Endothelial cell of umbilical vein (primary cell): ENCODE results near the gene ASMT. TPM values are rescaled to one million over a fixed set of nuclear protein-coding genes. Genes with fewer than 3 reads are reported as not detected.

Source experiments
- BruUV-seq: library from RNA; stranded (reverse); fragments of 400-500 nt; replicated peaks from 2 replicates; lab custom pipeline; 2021; lab: Mats Ljungman, UMichigan
- CTCF ChIA-PET: fragments of 300-600, 350-600 bp; sonication (Branson Sonifier 250); formaldehyde crosslinking; loops from one replicate; lab custom pipeline; 2021; ENCODE audit warnings: antibody characterized with exemption, inconsistent platforms; lab: Charles Lee
- POLR2A ChIA-PET: fragments of 300-600, 350-600 bp; sonication (Branson Sonifier 250); formaldehyde crosslinking; loops from one replicate; lab custom pipeline; 2021; ENCODE audit warnings: antibody characterized with exemption, inconsistent platforms; lab: Charles Lee
- DNase-seq: peaks from one replicate; pipeline ENCODE4 v3.0.0-alpha.2; 2011; ENCODE audit warnings: low read depth, low spot score
- FAIRE-seq: peaks from 2 replicates; lab custom pipeline; 2011; peaks lifted over from hg19 to GRCh38; lab: Jason Lieb, UNC
- H2AFZ ChIP-seq: 2 replicates; pipeline ENCODE4 v1.6.0; 2012; ENCODE audit warnings: low read depth, low read length, control low read depth, inconsistent platforms
- H3K27ac ChIP-seq: 2 replicates; pipeline ENCODE4 v1.5.1; 2011; ENCODE audit warnings: low read depth, mild to moderate bottlenecking, control low read depth, low read length, moderate library complexity; ENCODE audit not compliant: insufficient read depth
- H3K27me3 ChIP-seq, 2 experiments: 2 replicates each; pipeline versions ENCODE4 v1.6.0 to v1.6.1; 2011; ENCODE audit warnings: low read length in 2 of 2, mixed read lengths in 1 of 2; ENCODE audit not compliant: control insufficient read depth in 2 of 2, insufficient read depth in 2 of 2
- H3K36me3 ChIP-seq, 2 experiments: 2 replicates in 1 of 2; 3 replicates in 1 of 2; pipeline ENCODE4 v1.5.1; 2011; ENCODE audit warnings: low read length in 2 of 2, mild to moderate bottlenecking in 1 of 2, moderate library complexity in 1 of 2; ENCODE audit not compliant: control insufficient read depth in 2 of 2, insufficient read depth in 2 of 2; ENCODE audit errors: extremely low read depth in 1 of 2
- H3K4me1 ChIP-seq: 3 replicates; pipeline ENCODE4 v1.5.1; 2011; ENCODE audit warnings: mild to moderate bottlenecking, low read length; ENCODE audit not compliant: control insufficient read depth, insufficient read depth; ENCODE audit errors: extremely low read depth
- H3K4me2 ChIP-seq: 2 replicates; pipeline ENCODE4 v1.6.1; 2011; ENCODE audit warnings: low read length, control low read depth, mixed read lengths; ENCODE audit not compliant: insufficient read depth
- H3K4me3 ChIP-seq, 3 experiments: fragments of 200-600 bp in 1 of 3; sonication (generic), shearing (Covaris generic) in 1 of 3; replicated peaks in 1 of 3; 2 replicates each; pipeline ENCODE4 v1.5.1; 2011 to 2016; ENCODE audit warnings: control low read depth in 3 of 3, low read length in 3 of 3, mild to moderate bottlenecking in 2 of 3, inconsistent platforms in 1 of 3, low read depth in 1 of 3, moderate library complexity in 1 of 3; ENCODE audit not compliant: insufficient read depth in 1 of 3
- H3K79me2 ChIP-seq: 2 replicates; pipeline ENCODE4 v1.6.0; 2012; ENCODE audit warnings: low read length, inconsistent platforms; ENCODE audit not compliant: control insufficient read depth, insufficient read depth
- H3K9ac ChIP-seq: replicated peaks from 2 replicates; pipeline ENCODE3; 2011; ENCODE audit warnings: low read length, control low read depth; ENCODE audit not compliant: insufficient read depth; ENCODE audit errors: extremely low read depth
- H3K9me1 ChIP-seq: replicated peaks from 3 replicates; pipeline ENCODE4 v1.6.0; 2011; ENCODE audit warnings: mild to moderate bottlenecking, low read length; ENCODE audit not compliant: control insufficient read depth, insufficient read depth; ENCODE audit errors: extremely low read depth
- H3K9me3 ChIP-seq: replicated peaks from 2 replicates; pipeline ENCODE4 v1.5.1; 2012; ENCODE audit warnings: low read length, inconsistent platforms; ENCODE audit not compliant: control insufficient read depth, insufficient read depth
- H4K20me1 ChIP-seq: replicated peaks from 2 replicates; pipeline ENCODE3; 2011; ENCODE audit warnings: mild to moderate bottlenecking, low read length; ENCODE audit not compliant: control insufficient read depth, insufficient read depth; ENCODE audit errors: extremely low read depth
- EZH2 ChIP-seq: IDR thresholded peaks from 2 replicates; pipeline ENCODE4 v1.6.1; 2012; ENCODE audit warnings: borderline replicate concordance, low read depth, mild to moderate bottlenecking, moderate library complexity, low read length, inconsistent platforms; ENCODE audit not compliant: severe bottlenecking
- FOS ChIP-seq: IDR thresholded peaks from 2 replicates; pipeline ENCODE4 v1.6.1; 2011; ENCODE audit warnings: mild to moderate bottlenecking, low read length, moderate library complexity, borderline replicate concordance; ENCODE audit not compliant: insufficient read depth
- GATA2 ChIP-seq: IDR thresholded peaks from 2 replicates; pipeline ENCODE4 v1.7.0; 2011; ENCODE audit warnings: low read depth, mild to moderate bottlenecking, moderate library complexity, mixed read lengths, low read length; ENCODE audit not compliant: insufficient read length, insufficient read depth
- JUN ChIP-seq: IDR thresholded peaks from 2 replicates; pipeline ENCODE4 v1.6.1; 2011; ENCODE audit warnings: borderline replicate concordance, low read depth; ENCODE audit not compliant: insufficient read length, insufficient read depth
- MYC ChIP-seq: IDR thresholded peaks from one replicate; pipeline ENCODE4 v1.6.1; 2011; ENCODE audit warnings: mild to moderate bottlenecking, low read depth, low read length
- POLR2A ChIP-seq: IDR thresholded peaks from 2 replicates; pipeline ENCODE4 v1.6.1; 2012; ENCODE audit warnings: low read depth, mild to moderate bottlenecking, control low read depth, low read length
- POLR2AphosphoS5 ChIP-seq: IDR thresholded peaks from 2 replicates; pipeline ENCODE4 v1.6.1; 2012; ENCODE audit warnings: low read depth, mild to moderate bottlenecking, control low read depth, low read length, moderate library complexity; ENCODE audit not compliant: insufficient read depth
- dilution Hi-C: fragments of 300-500 bp; cut with MboI; formaldehyde crosslinking; loops from one replicate; pipeline ENCODE4 v1.15.0; 2019; ENCODE audit warnings: low sequenced_read_pairs; ENCODE audit not compliant: extremely low pct_ligation_motif_present
- intact Hi-C: fragments of 100-400 bp; cut with micrococcal nuclease; formaldehyde crosslinking; loops from one replicate; pipeline ENCODE4 v1.10.0; 2022
- polyA plus RNA-seq, 4 experiments: library from polyadenylated mRNA; depleted of rRNA in 3 of 4; stranded (reverse) in 3 of 4; unstranded in 1 of 4; fragments of >200 nt; gene quantifications; 2 replicates each; pipeline versions ENCODE4 v1.2.1 to v1.2.3, GENCODE V29; 2011 to 2012; ENCODE audit warnings: missing spikeins in 1 of 4
- total RNA-seq: library from RNA; stranded (reverse); gene quantifications from 2 replicates; pipeline ENCODE4 v1.2.3, GENCODE V29; 2021
- TF ChIP-seq, protein P1 (sequence below): IDR thresholded peaks from 2 replicates; pipeline ENCODE4 v1.6.1; 2011; ENCODE audit not compliant: insufficient read depth, insufficient read length
- TF ChIP-seq, protein P2 (sequence below), 2 donors: IDR thresholded peaks; 1 replicate in 1 of 2; 2 replicates in 1 of 2; pipeline ENCODE4 v1.5.1; 2011; ENCODE audit warnings: low read length in 2 of 2, mild to moderate bottlenecking in 2 of 2, moderate library complexity in 2 of 2, control low read depth in 1 of 2, inconsistent platforms in 1 of 2, low read depth in 1 of 2; ENCODE audit not compliant: insufficient read depth in 1 of 2; ENCODE audit errors: extremely low read depth in 1 of 2

The ASMT gene
- total and polyA plus RNA-seq, 2 donors (not counting 3 experiments of a cell fraction or from before 2014, with no cell fraction given) = not detected

DNA sequence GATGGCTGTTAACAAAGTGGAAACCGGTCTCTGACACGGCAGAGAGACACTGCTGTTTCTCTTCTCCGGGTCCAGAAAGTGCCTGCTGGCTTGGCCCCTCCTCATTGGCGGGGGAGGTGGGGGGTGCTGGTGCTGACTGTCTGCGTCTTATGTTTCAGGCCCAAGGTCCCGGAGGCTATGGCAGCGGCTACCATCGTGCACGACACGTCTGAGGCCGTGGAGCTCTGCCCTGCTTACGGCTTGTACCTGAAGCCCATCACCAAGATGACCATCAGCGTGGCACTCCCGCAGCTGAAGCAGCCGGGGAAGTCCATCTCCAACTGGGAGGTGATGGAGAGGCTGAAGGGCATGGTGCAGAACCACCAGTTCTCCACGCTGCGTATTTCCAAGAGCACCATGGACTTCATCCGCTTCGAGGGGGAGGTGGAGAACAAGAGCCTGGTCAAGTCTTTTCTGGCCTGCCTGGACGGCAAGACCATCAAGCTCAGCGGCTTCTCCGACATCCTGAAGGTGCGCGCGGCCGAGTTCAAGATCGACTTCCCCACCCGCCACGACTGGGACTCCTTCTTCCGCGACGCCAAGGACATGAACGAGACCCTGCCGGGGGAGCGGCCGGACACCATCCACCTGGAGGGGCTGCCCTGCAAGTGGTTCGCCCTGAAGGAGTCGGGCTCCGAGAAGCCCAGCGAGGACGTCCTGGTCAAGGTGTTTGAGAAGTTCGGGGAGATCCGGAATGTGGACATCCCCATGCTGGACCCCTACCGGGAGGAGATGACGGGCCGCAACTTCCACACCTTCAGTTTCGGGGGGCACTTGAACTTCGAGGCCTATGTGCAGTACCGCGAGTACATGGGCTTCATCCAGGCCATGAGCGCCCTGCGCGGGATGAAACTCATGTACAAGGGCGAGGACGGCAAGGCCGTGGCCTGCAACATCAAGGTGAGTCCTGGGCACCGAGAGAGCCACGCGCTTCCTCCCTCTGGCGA is 21.3 kb upstream of the ASMT start:
- POLR2A ChIA-PET = no interaction called here
- dilution Hi-C loops (no loop called here), intact Hi-C loops (loop anchor here (5.0 kb wide), 1 partner anchor 201 kb away; the partner anchor contains the start of gene SLC25A6)
- no peak overlapping the region for H2AFZ ChIP-seq
- H3K9me3 ChIP-seq = no peaks in the 10 kb centered on the region
- FAIRE-seq (no peak), DNase-seq (no peak)
- H3K9ac ChIP-seq = no peak overlapping the region
- H3K4me2 ChIP-seq = peak overlapping the region; percentile 71
- TSS peak; percentile 30 for BruUV-seq
- TF ChIP-seq FOS (no peak), POLR2A (no peak), POLR2AphosphoS5 (no peak), GATA2 (no peak), MYC (no peak), EZH2 (no peak), JUN (no peak)
- TF ChIP-seq, protein P1, sequence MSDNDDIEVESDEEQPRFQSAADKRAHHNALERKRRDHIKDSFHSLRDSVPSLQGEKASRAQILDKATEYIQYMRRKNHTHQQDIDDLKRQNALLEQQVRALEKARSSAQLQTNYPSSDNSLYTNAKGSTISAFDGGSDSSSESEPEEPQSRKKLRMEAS = no peak
- TF ChIP-seq, protein P2, sequence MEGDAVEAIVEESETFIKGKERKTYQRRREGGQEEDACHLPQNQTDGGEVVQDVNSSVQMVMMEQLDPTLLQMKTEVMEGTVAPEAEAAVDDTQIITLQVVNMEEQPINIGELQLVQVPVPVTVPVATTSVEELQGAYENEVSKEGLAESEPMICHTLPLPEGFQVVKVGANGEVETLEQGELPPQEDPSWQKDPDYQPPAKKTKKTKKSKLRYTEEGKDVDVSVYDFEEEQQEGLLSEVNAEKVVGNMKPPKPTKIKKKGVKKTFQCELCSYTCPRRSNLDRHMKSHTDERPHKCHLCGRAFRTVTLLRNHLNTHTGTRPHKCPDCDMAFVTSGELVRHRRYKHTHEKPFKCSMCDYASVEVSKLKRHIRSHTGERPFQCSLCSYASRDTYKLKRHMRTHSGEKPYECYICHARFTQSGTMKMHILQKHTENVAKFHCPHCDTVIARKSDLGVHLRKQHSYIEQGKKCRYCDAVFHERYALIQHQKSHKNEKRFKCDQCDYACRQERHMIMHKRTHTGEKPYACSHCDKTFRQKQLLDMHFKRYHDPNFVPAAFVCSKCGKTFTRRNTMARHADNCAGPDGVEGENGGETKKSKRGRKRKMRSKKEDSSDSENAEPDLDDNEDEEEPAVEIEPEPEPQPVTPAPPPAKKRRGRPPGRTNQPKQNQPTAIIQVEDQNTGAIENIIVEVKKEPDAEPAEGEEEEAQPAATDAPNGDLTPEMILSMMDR (IDR thresholded peaks at IDR 0.05; ENCODE audit: extremely low read depth in 1 of 2, insufficient read depth in 1 of 2, low read depth in 1 of 2, low read length in 2 of 2) = no peak
- no peaks in the 10 kb centered on the region for H3K27me3 ChIP-seq
- no peaks in the 10 kb centered on the region for H3K9me1 ChIP-seq
- CTCF ChIA-PET = no interaction called here
- peaks cover 2% of the 10 kb centered on the region for H3K4me1 ChIP-seq
- peaks cover 10 to 33% of the 10 kb centered on the region in 2 experiments for H3K36me3 ChIP-seq
- no peak overlapping the region for H3K27ac ChIP-seq
- H3K79me2 ChIP-seq = peaks cover 49% of the 10 kb centered on the region
- H4K20me1 ChIP-seq = no peaks in the 10 kb centered on the region
- H3K4me3 ChIP-seq = peak overlapping the region in 1 of 3 experiments; percentile 90
